RPMI7951 (cell line): ENCODE results near the gene ADARB2. TPM values are rescaled to one million over a fixed set of nuclear protein-coding genes. Genes with fewer than 3 reads are reported as not detected.
A peak's percentile ranks its signal among the peaks of the same experiment; 100 is the strongest.
"Not testable (repeated sequence)": the region's sequence is repeated elsewhere in the genome, so short reads cannot be mapped to it uniquely, and the experiment has no call there.

ENCODE experiments used
- DNase-seq: peaks from one replicate; pipeline ENCODE4 v3.0.0-alpha.2; 2012; ENCODE audit warnings: low read depth
- total RNA-seq: library from RNA; depleted of rRNA; stranded (reverse); fragments of >200 nt; shearing (Covaris generic); gene quantifications from 2 replicates; pipeline ENCODE4 v1.2.3, GENCODE V29; 2014; rRNA removed

The ADARB2 gene
- total RNA-seq = not detected in 2 replicates

GRCh38 chr10:1737222-1738061 lies at the start of gene ADARB2:
ADARB2 (minus strand) TSS chr10:1737525.
- DNase-seq = peak; percentile 13

- DNase-seq = no peak
Observed at GRCh38 chr10:1785835-1786234, 48.5 kb upstream of the ADARB2 start.

- DNase-seq = no peak
Observed at GRCh38 chr10:1782841-1783240, 45.5 kb upstream of the ADARB2 start.

GRCh38 chr10:1779796-1780195 lies 42.5 kb upstream of the ADARB2 start:
- DNase-seq = no peak

- DNase-seq = no peak
Observed at GRCh38 chr10:1778375-1778969, 41.1 kb upstream of the ADARB2 start.

- DNase-seq = peak; percentile 5
Observed at GRCh38 chr10:1776127-1776662, 38.9 kb upstream of the ADARB2 start.

- no peak for DNase-seq
Observed at GRCh38 chr10:1774796-1775195, 37.5 kb upstream of the ADARB2 start.

GRCh38 chr10:1773204-1773603 lies 35.9 kb upstream of the ADARB2 start:
- not testable (repeated sequence) for DNase-seq

GRCh38 chr10:1766049-1766448 lies 28.7 kb upstream of the ADARB2 start:
- no peak for DNase-seq

GRCh38 chr10:1762076-1762475 lies 24.8 kb upstream of the ADARB2 start:
- no peak for DNase-seq

- no peak for DNase-seq
Observed at GRCh38 chr10:1754506-1755153, 17.3 kb upstream of the ADARB2 start.

GRCh38 chr10:1752153-1752552 lies 14.8 kb upstream of the ADARB2 start:
- no peak for DNase-seq

GRCh38 chr10:1747590-1748157 lies 10.3 kb upstream of the ADARB2 start:
- no peak for DNase-seq

- no peak for DNase-seq
Observed at GRCh38 chr10:1746796-1747195, 9.5 kb upstream of the ADARB2 start.

- DNase-seq = no peak
Observed at GRCh38 chr10:1745780-1746456, 8.6 kb upstream of the ADARB2 start.

GRCh38 chr10:1744524-1744923 lies 7.2 kb upstream of the ADARB2 start:
- DNase-seq = no peak

- DNase-seq = no peak
Observed at GRCh38 chr10:1743141-1743540, 5.8 kb upstream of the ADARB2 start.

- DNase-seq = no peak
Observed at GRCh38 chr10:1741450-1741849, 4.1 kb upstream of the ADARB2 start.

- DNase-seq = no peak
Observed at GRCh38 chr10:1739751-1740150, 2.4 kb upstream of the ADARB2 start.

GRCh38 chr10:1738950-1739349 lies 1.6 kb upstream of the ADARB2 start:
- no peak for DNase-seq

- no peak for DNase-seq
Observed at GRCh38 chr10:1736972-1737221, 428 bp downstream of the ADARB2 start.
